GM06990 (cell line): ENCODE data around the gene HPGDS.

ENCODE experiments used
- DNase-seq: peaks from one replicate; pipeline ENCODE4 v3.0.0-alpha.2; 2011; ENCODE audit not compliant: insufficient read length; ENCODE audit errors: extremely low read depth
- H3K27me3 ChIP-seq: replicated peaks from 2 replicates; pipeline ENCODE4 v1.6.0; 2011; ENCODE audit warnings: low read length; ENCODE audit not compliant: control insufficient read depth, insufficient read depth
- H3K36me3 ChIP-seq: 2 replicates; pipeline ENCODE4 v1.5.1; 2011; ENCODE audit warnings: low read length; ENCODE audit not compliant: control insufficient read depth, insufficient read depth
- H3K4me3 ChIP-seq: replicated peaks from 2 replicates; pipeline ENCODE4 v1.5.1; 2011; ENCODE audit warnings: low read depth, mild to moderate bottlenecking, control low read depth, low read length
- CTCF ChIP-seq: IDR thresholded peaks from 2 replicates; pipeline ENCODE4 v1.5.1; 2011; ENCODE audit warnings: low read length, control low read depth, mild to moderate bottlenecking, inconsistent platforms; ENCODE audit not compliant: insufficient read depth, poor library complexity, severe bottlenecking

HPGDS gene

DNA sequence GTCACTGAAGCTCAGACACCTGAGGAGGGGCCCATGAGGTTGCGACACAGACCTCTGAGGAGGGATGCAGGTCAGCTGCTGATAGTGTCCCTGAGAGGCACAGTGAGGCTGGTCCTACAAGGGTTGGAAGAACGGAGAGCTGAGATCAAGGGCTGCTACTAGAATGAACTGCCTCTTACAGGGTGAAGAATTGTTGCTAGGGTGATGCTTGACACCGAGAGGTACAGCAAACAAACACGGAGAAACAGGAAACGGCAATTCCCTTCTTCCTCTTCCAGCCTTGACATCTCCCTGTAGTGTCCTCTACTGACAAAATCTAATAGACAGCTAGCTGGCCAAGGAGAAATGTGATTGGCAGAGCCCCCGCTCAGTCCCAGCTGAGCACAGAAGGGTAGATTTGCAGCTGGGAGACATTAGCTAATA lies 11.8 kb upstream of the HPGDS start:
- DNase-seq, result no peak
- Histone ChIP-seq H3K36me3 (no peaks in the 10 kb centered on the region), H3K27me3 (no peaks in the 10 kb centered on the region; the same call in 1 of the 2 replicates), H3K4me3 (no peak overlapping the region)
- no peak for TF ChIP-seq CTCF

DNA sequence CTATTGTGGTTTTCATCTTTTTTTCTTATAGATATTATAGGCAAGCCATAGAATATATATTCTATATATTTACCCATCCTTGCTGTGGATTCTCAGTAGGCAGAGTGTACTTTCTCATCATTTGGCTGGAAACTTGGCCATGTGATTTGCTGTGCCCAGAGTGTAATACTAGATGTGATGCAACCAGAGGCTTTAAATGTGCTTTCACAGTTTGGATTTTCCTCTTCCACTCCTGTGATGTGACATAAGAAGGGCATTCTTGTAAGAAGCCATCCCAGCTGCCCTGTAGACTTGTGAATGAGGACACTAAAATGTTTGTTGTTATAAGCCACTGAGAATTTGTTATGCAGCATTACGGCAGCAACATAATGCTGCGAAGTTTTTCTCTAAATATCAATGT lies 10.4 kb upstream of the HPGDS start:
- Histone ChIP-seq H3K36me3 (no peaks in the 10 kb centered on the region), H3K4me3 (no peak overlapping the region), H3K27me3 (no peaks in the 10 kb centered on the region; the same call in 1 of the 2 replicates)
- DNase-seq, result no peak
- no peak for TF ChIP-seq CTCF

- no peak overlapping the region for H3K4me3 ChIP-seq
- no peaks in the 10 kb centered on the region for H3K36me3 ChIP-seq
- no peak for TF ChIP-seq CTCF
Measured at GRCh38 chr4:94352163-94352562, 9.5 kb upstream of the HPGDS start.

GRCh38 chr4:94351319-94351718 lies 8.7 kb upstream of the HPGDS start:
- H3K4me3 ChIP-seq, result no peak overlapping the region
- no peak for TF ChIP-seq CTCF
- no peaks in the 10 kb centered on the region for H3K36me3 ChIP-seq
- DNase-seq, result no peak
- H3K27me3 ChIP-seq, result no peaks in the 10 kb centered on the region; the same call in 1 of the 2 replicates

More at GRCh38 chr4:94352163-94352562, 9.5 kb upstream of the HPGDS start:
- no peak for DNase-seq
- H3K27me3 ChIP-seq, result no peaks in the 10 kb centered on the region; the same call in 1 of the 2 replicates

GRCh38 chr4:94350095-94350494 lies 7.5 kb upstream of the HPGDS start:
- Histone ChIP-seq H3K27me3 (no peaks in the 10 kb centered on the region; the same call in 1 of the 2 replicates), H3K4me3 (no peak overlapping the region), H3K36me3 (no peaks in the 10 kb centered on the region)
- no peak for TF ChIP-seq CTCF
- DNase-seq, result no peak

- TF ChIP-seq CTCF, result no peak
- no peak overlapping the region for H3K4me3 ChIP-seq
- H3K36me3 ChIP-seq, result no peaks in the 10 kb centered on the region
- no peaks in the 10 kb centered on the region; the same call in 1 of the 2 replicates for H3K27me3 ChIP-seq
- DNase-seq, result no peak
Measured at GRCh38 chr4:94349193-94349592, 6.6 kb upstream of the HPGDS start.
